G401 (cell line): ENCODE data around the gene DNMBP. TPM values are rescaled to one million over a fixed set of nuclear protein-coding genes. Genes with fewer than 3 reads are reported as not detected.
"Not testable (repeated sequence)": the region's sequence is repeated elsewhere in the genome, so short reads cannot be mapped to it uniquely, and the experiment has no call there.

Source experiments
- DNase-seq: peaks from one replicate; pipeline ENCODE4 v3.0.0-alpha.2; 2015; ENCODE audit warnings: low spot score
- in situ Hi-C: cut with HindIII; loops from 2 replicates; pipeline ENCODE4 v1.10.0; 2016; ENCODE audit warnings: low sequenced_read_pairs, mixed read lengths
- total RNA-seq: library from RNA; depleted of rRNA; stranded (reverse); fragments of >200 nt; shearing (Covaris generic); gene quantifications from 2 replicates; pipeline ENCODE4 v1.2.3, GENCODE V29; 2014

DNMBP gene
- total RNA-seq, 1 experiment from 2014 or later, result 17.7 TPM

DNA sequence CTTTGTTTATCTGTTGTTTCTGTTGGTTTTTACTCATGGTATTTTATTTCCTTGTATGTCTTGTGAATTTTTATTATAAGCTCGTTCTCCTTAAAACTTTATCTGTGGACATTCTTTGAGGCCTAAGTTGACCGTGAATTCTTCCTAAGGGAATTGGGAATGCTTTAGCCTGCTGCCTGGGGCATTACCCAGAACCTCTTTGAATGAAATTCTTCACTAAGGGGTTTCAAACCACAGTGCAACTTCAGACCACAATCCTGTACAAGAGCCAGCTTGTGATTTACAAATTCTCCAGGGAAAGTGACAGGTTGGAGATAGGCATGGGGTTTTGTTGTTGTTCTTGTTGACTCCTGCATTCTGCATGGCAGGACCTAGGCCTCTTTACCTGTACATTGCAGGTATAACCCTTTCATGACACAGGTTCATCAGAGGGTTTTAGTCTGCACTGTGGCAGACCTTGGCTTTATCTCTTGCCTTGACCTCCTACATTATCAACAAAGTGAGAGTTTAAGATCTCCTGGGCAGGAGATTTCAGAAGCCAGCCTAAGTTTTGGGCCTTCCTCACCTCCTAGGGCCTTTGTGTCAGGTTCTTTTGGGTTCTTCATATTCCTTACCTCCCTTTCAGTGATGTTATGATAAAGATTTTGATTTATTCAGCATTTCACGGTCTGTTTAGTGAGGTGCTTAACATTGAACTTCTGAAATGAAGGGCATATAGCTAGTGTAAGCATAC is 157.1 kb downstream of the DNMBP start:
- in situ Hi-C loops, result no loop called here
- no peak for DNase-seq

DNA sequence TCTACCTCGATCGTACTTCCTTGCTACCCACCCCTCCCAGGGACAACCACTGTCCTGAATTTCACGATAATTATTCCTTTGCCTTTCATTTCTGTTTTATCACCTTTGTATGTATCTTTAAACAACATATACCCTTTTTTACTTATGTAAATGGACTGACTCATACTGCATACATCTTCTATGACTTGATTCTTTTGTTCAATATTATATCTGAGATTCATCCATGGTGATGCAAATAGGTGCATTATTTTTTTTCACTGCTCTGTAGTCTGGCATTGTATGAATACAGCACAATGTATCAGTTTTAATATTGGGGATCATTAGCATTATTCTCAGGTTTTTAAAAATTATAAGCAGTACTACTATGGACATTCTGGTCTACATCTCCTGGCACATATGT is 157.9 kb downstream of the DNMBP start:
- no peak for DNase-seq
- in situ Hi-C loops, result no loop called here

DNA sequence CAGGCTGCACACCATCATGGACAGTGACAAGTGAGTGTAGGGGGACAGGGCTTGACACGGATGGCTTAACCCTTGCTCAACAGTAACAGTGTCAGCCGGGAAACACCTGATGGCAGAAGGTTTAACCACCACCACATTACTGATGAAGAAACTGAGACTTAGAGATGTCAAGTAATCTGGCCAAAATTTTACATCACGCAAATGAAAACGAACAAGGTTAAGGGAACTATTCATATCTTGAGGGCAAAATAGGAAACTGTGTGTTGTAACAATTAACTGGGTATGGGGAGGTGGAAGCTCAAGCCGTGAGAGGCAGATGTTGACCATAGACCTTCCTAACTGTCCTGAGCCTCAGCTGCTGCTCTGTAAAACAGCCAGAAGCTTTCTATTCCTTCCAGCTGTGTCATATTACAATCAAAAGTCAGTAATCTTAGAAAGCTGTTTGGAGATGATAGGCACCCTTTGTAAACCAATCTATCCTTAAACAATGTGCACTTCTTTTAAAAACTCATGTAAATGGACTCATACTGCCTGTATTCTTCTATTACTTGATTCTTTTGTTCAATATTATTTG is 158.9 kb downstream of the DNMBP start:
- no peak for DNase-seq
- in situ Hi-C loops, result no loop called here

DNA sequence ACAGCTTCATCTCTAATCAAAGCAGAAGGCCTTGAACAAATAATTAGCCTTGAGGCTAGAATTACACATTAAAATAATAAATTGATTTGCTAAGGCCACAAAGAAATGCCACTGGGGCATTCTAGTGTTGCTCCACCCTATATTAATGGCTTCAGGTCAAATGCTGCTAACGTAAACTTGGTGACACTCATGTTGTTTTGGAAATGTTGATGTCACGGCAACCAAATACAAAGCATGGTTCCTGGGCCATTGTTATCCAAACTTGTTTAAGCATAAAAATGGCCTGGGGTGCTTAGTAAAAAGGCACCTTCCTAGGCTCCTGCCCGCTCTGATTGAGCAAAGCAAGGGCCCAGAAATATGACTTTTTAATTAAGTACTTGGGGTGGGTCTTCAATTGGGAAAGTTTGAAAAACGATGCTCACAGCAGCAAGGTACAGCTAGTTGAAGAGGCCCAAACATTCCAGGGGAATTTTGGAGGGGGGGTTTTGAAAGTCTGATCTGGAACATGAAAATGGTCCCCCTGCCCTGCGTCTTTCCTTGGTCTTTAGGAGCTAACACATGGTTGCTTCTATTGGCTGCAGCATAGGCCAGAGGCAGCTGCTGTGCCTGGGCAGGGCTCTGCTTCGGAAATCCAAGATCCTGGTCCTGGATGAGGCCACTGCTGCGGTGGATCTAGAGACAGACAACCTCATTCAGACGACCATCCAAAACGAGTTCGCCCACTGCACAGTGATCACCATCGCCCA is 159.6 kb downstream of the DNMBP start:
- no peak for DNase-seq

DNA sequence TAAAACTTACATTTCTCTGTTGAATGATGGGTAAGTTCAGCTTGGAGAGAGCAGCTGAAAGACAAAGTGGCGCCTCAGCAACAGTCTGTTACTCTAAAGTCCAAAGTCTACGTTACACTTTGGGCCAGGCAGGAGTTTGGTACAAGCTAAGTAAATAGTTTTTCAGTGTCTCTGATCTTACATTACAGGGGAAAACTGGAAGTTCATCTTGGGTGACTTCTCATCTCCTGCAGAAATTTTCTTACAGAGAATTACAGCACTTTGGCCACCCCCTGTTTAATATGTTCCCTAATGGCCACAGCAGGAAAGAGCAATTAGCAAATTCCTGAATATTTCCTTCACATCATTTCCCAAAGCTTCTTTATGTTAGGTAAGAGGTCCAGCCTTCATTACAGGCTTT is 160.2 kb downstream of the DNMBP start:
- in situ Hi-C loops, result no loop called here
- no peak for DNase-seq

More for the DNA sequence above, 159.6 kb downstream of the DNMBP start:
- in situ Hi-C loops, result no loop called here

- DNase-seq, result no peak
- in situ Hi-C loops, result no loop called here
These were observed 160.7 kb downstream of the DNMBP start for GRCh38 chr10:99849057-99849456.

GRCh38 chr10:99845837-99846382 is 163.8 kb downstream of the DNMBP start:
- DNase-seq, result peak; percentile 89
- in situ Hi-C loops, result no loop called here

DNA sequence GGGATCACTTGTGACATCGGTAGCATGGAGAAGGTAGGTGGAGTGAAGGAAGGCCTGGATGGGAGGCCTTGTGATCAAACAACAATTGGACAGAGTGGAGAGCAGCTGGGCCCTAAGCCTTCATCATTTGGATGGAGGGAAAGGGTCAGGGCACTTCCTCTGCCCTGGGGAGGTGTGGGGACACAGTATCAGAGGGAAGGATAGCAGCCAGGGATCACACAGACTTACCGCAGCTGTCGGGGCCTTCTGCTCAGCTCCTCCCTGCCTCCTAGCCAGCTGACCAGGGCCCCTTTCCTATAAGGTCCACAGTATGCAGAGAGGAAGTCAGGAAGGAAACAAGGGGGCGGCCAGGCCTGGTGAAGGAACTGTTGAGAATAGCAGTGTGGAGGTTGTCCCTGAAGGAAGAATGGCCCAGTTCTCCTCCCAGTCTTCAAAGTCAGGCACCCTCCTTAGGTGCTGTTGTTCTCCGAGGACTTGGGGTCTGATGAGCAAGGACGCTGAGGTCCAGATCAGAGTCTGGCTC is 165.3 kb downstream of the DNMBP start:
- in situ Hi-C loops, result no loop called here
- DNase-seq, result no peak

DNA sequence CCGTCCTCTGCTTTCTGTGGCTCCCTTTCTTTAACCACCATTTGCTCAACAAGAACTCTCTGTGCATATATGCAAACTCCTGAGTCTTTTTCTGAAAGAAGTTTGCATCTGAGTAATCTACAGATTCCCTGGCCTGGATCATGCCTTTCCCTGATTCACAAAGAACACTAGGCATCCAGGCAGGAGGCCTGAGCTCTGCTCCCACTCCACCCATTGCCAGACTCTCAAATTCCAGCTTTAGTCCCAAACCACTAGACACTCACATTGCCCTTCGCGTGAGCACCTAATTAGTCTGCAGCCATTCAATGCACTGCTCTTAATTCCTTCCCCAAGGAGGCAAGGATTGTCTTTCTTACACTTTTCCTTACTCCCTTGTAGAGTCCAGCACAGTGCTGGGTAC is 166.4 kb downstream of the DNMBP start:
- DNase-seq, result no peak
- in situ Hi-C loops, result no loop called here

DNA sequence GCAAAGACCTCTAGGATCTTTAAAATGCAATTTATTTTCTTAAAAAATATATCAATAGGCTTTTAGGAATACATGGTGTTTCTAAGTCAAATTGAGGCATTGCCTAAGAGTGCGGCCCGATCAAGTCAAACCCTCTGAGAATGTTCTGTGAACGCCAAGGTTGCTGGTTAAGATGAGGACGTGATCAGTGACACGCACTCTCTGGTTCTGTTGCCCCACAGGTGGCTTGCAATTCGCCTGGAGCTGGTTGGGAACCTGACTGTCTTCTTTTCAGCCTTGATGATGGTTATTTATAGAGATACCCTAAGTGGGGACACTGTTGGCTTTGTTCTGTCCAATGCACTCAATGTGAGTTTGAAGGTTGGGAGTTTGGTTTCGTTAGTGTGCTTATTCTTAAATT is 168.0 kb downstream of the DNMBP start:
- in situ Hi-C loops, result no loop called here
- no peak for DNase-seq

DNA sequence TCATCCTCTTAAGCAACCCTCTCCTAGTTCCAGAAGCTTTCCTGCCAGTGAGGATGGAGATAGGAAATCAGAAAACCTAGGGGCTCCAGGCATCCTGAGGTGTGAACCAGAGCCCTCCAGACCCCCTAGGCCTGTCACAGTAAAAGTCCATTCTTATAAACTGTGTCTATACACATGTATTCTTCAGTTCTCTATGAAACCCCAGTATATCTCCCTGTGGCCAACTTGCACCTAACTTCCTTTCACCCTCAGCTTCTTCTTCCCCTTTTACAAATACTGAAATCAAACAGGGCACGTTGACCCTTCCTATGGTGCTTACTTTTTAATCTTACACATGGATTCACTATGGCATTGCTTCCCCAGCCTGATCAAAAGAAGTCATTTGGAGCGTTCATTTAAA is 168.9 kb downstream of the DNMBP start:
- in situ Hi-C loops, DNase-seq: not testable (repeated sequence)

- no peak for DNase-seq
- in situ Hi-C loops, result no loop called here
These were observed 173.0 kb downstream of the DNMBP start for GRCh38 chr10:99836711-99837110.

DNA sequence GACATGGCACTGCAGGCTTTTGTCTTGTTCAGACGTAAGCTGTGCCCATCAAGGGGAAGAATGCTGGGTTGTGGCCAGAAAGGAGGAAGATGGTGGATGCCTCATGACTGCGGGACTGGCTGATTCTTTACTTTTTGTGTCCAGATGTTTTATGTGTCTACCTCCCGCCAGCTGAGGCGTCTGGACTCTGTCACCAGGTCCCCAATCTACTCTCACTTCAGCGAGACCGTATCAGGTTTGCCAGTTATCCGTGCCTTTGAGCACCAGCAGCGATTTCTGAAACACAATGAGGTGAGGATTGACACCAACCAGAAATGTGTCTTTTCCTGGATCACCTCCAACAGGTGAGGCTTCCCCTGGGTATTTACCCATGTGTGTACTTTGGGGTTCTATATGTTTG is 173.8 kb downstream of the DNMBP start:
- DNase-seq, result no peak
- in situ Hi-C loops, result no loop called here

DNA sequence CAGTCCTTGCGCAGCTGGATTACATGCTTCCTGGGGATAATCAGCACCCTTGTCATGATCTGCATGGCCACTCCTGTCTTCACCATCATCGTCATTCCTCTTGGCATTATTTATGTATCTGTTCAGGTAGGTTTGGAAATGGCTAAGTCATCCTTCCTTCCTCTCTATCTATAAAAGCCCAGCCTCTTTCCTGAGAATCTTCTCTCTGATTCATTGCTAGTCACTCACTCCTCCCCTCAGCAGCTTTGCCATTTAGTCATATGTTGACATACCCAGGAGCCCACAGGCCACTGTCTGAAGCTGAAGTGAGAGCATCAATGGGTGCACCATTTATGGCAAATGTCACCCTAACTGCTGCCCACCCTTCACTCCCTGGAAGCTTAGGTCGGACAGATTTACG is 175.3 kb downstream of the DNMBP start:
- in situ Hi-C loops, result no loop called here
- no peak for DNase-seq

- DNase-seq, result no peak
- in situ Hi-C loops, result no loop called here
These were observed 177.3 kb downstream of the DNMBP start for GRCh38 chr10:99832439-99832838.

GRCh38 chr10:99828464-99828863 is 181.3 kb downstream of the DNMBP start:
- DNase-seq, result no peak
- in situ Hi-C loops, result no loop called here

GRCh38 chr10:99827936-99828335 is 181.8 kb downstream of the DNMBP start:
- in situ Hi-C loops, result no loop called here
- no peak for DNase-seq
